Glutamatergic neuron (in vitro differentiated cells): Measurements from ENCODE around the gene ABCB10. TPM values are rescaled to one million over a fixed set of nuclear protein-coding genes. Genes with fewer than 3 reads are reported as not detected.
"Not testable (repeated sequence)": the region's sequence is repeated elsewhere in the genome, so short reads cannot be mapped to it uniquely, and the experiment has no call there.

Experiments used
- DNase-seq: peaks from one replicate; pipeline ENCODE4 v3.0.0; 2022
- H3K27ac Mint-ChIP-seq: one replicate; pipeline ENCODE4 v1.8.0; 2020; ENCODE audit warnings: mild to moderate bottlenecking, mixed read lengths, inconsistent platforms; ENCODE audit not compliant: unreplicated experiment
- H3K27me3 Mint-ChIP-seq: one replicate; pipeline ENCODE4 v1.8.0; 2020; ENCODE audit warnings: mild to moderate bottlenecking, moderate library complexity, mixed read lengths, inconsistent platforms; ENCODE audit not compliant: unreplicated experiment
- H3K36me3 Mint-ChIP-seq: one replicate; pipeline ENCODE4 v1.8.0; 2020; ENCODE audit warnings: mild to moderate bottlenecking, mixed read lengths, inconsistent platforms; ENCODE audit not compliant: unreplicated experiment
- H3K4me1 Mint-ChIP-seq: one replicate; pipeline ENCODE4 v1.8.0; 2020; ENCODE audit warnings: mild to moderate bottlenecking, low read depth, mixed read lengths, inconsistent platforms; ENCODE audit not compliant: unreplicated experiment
- H3K4me3 Mint-ChIP-seq: one replicate; pipeline ENCODE4 v1.8.0; 2020; ENCODE audit warnings: mild to moderate bottlenecking, mixed read lengths, inconsistent platforms; ENCODE audit not compliant: unreplicated experiment
- H3K9me3 Mint-ChIP-seq: one replicate; pipeline ENCODE4 v1.8.0; 2020; ENCODE audit warnings: mild to moderate bottlenecking, moderate library complexity, mixed read lengths, inconsistent platforms; ENCODE audit not compliant: unreplicated experiment
- total RNA-seq: library from RNA; stranded (reverse); fragmentation: NEBNext Ultra II Directional; extraction: Animal tissue kit (Norgen Biotek cat#: 25700); gene quantifications from one replicate; pipeline ENCODE4 v1.2.1, GENCODE V29; 2021; ENCODE audit not compliant: unreplicated experiment
- TF ChIP-seq, protein P1 (sequence below): fragments of 200-600 bp; sonication (generic); IDR thresholded peaks from one replicate; pipeline ENCODE4 v1.5.0; 2021; ENCODE audit not compliant: partially characterized antibody, unreplicated experiment

Gene ABCB10
- total RNA-seq, 1 donor from 2014 or later, result 15.0 TPM

DNA sequence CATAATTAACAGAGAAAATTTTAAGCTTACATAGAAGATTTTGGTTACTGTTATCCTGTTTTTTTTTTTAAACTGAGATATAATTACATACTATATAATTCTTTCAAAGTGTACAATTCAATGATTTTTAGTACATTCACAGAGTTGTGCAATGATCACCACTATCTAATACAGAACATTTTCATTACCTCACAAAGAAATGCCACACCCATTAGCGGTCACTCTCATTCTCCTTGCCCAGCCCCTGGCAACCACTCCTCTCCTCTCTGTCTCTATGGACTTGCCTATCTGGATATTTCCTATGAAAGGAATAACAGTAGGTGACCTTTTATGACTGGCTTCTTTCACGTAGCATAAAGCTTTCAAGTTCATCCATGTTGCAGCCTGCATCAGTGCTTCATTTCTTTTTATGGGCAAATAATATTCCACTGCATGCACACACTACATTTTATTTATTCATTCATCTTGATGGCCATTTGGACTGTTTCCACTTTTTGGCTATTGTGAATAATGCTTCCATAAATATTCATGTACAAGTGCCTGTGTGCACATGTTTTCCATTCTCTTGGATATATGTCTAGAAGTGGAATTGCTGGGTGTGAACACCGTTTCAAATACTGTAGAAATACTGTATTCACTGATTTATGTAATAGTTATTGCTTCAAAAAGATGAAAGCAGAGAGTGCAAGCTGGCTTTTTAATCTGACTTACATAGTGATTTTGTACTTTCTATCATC, 40.9 kb upstream of the ABCB10 start:
- no peak for DNase-seq
- Mint-ChIP-seq H3K36me3 (no peaks in the 10 kb centered on the region), H3K4me3 (no peak overlapping the region), H3K9me3 (no peaks in the 10 kb centered on the region), H3K4me1 (peaks cover 9% of the 10 kb centered on the region), H3K27me3 (no peaks in the 10 kb centered on the region), H3K27ac (no peak overlapping the region)
- TF ChIP-seq, protein P1, sequence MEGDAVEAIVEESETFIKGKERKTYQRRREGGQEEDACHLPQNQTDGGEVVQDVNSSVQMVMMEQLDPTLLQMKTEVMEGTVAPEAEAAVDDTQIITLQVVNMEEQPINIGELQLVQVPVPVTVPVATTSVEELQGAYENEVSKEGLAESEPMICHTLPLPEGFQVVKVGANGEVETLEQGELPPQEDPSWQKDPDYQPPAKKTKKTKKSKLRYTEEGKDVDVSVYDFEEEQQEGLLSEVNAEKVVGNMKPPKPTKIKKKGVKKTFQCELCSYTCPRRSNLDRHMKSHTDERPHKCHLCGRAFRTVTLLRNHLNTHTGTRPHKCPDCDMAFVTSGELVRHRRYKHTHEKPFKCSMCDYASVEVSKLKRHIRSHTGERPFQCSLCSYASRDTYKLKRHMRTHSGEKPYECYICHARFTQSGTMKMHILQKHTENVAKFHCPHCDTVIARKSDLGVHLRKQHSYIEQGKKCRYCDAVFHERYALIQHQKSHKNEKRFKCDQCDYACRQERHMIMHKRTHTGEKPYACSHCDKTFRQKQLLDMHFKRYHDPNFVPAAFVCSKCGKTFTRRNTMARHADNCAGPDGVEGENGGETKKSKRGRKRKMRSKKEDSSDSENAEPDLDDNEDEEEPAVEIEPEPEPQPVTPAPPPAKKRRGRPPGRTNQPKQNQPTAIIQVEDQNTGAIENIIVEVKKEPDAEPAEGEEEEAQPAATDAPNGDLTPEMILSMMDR, result no peak

DNA sequence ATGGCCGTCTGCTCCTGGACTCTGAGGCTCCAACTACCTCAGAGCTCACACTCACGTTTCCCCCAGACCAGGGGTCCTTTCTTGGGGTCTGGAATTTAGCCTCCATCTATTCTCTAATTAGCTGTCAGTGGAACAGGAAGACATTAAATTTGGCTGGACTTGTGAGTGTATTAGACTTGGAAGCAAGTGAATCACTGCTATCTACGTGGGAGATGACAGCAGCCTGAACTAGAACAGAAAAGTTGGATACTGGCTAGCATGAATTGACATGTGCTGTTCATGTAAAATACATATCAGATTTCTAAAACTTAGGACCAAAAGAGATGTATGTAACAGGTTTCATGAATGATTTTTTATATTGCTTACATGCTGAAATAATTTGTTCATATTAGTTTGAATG, 39.4 kb upstream of the ABCB10 start:
- Mint-ChIP-seq H3K4me1 (peaks cover 9% of the 10 kb centered on the region), H3K9me3 (no peaks in the 10 kb centered on the region), H3K27me3 (no peaks in the 10 kb centered on the region), H3K4me3 (no peak overlapping the region), H3K27ac (no peak overlapping the region), H3K36me3 (no peaks in the 10 kb centered on the region)
- TF ChIP-seq, protein P1, result no peak
- no peak for DNase-seq

DNA sequence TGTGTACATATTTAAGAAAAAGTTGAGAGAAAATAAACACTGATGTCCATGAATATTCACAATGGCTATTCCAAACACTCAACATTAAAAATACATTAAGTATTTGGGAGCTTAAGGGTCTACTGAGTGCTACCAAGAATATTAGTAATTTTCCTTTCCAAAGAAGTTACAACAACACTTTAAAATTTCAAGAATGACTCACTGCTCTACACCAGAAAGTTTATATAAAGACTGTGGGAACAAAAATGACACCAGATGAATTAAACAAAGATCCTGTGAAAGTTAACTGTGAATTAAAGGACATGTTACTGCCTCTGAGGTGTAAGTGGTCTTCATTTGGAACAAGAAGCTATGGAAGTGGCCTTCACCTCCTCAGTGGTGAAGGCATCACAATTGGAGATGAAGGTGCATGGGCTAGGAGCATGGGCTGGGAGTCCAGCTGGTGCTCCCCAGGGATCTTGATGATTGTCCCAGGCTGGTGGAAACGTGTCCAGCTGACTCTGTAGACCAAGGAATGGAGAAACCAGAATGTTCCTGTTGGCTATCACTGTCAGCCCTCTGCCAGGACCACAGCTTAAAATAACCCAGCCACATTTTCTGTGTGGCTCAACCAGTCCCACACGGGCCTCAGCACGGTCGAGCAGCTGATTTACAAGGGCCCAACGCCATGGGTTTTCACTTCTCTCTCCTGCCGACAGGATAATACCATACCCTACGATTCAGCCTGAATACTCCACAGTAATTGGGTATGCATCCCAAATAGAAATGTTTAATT, 38.6 kb upstream of the ABCB10 start:
- H3K36me3 Mint-ChIP-seq, result no peaks in the 10 kb centered on the region
- H3K27ac Mint-ChIP-seq, result no peak overlapping the region
- H3K9me3 Mint-ChIP-seq, result no peaks in the 10 kb centered on the region
- TF ChIP-seq, protein P1, result no peak
- H3K4me3 Mint-ChIP-seq, result no peak overlapping the region
- no peak for DNase-seq
- H3K4me1 Mint-ChIP-seq, result peaks cover 3% of the 10 kb centered on the region
- H3K27me3 Mint-ChIP-seq, result no peaks in the 10 kb centered on the region

DNA sequence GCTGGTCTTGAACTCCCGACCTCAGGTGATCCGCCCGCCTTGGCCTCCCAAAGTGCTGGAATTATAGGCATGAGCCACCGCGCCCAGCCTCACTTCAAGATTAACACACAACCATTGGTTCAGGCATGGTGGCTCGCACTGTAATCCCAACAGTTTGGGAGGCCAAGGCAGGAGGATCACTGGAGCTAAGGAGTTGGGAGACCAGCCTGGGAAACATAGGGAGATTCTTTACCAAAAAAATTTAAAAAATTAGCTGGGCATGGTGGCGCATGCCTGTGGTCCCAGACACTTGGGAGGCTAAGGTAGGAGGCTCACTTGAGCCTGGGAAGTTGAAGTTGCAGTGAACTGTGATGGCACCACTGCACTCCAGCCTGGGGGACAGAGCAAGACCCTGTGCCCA, 37.4 kb upstream of the ABCB10 start:
- H3K9me3 Mint-ChIP-seq, DNase-seq, H3K4me3 Mint-ChIP-seq, H3K27me3 Mint-ChIP-seq, H3K36me3 Mint-ChIP-seq, H3K27ac Mint-ChIP-seq, H3K4me1 Mint-ChIP-seq: not testable (repeated sequence)

DNA sequence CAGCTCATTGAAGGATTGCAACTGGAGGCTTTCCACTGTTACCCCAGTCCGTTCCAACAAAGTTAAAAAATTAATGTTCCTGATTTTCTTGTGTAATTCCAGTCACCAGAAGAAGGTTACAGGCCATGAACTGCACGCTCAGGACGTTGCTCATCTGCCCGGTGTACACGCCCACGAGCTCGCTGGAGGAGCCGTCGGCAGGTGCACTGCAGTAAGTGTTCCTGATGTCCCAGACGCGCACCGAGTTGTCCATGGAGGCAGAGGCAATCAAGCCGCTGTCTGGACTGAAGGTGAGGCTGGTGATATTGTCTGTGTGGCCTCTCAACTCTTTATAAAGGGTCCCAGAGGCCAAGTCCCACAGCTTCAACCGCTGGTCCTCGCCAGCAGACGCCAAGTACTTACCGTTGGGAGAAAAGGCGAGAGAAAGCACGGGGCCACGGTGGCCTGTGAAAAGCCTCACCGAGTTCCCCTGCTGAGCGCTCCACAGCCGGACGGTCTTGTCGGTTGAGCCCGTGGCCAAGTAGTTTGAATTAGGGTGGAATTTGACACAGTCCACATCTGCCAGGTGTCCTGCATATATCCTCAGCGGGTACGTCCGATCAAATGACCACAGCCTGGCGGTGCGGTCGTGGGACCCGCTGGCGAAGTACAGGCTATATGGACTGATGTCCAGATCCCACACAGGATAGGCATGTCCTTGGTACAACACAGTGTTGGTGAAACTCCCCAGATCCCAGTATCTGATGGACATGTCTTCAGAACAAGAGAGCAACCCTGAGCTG, 35.9 kb upstream of the ABCB10 start:
- no peak overlapping the region for H3K4me3 Mint-ChIP-seq
- H3K9me3 Mint-ChIP-seq, result no peaks in the 10 kb centered on the region
- H3K27me3 Mint-ChIP-seq, result no peaks in the 10 kb centered on the region
- H3K27ac Mint-ChIP-seq, result no peak overlapping the region
- DNase-seq, result no peak
- H3K4me1 Mint-ChIP-seq, result no peaks in the 10 kb centered on the region
- no peaks in the 10 kb centered on the region for H3K36me3 Mint-ChIP-seq
- TF ChIP-seq, protein P1, result no peak
